ENCODE data around the gene NFU1.

DNA sequence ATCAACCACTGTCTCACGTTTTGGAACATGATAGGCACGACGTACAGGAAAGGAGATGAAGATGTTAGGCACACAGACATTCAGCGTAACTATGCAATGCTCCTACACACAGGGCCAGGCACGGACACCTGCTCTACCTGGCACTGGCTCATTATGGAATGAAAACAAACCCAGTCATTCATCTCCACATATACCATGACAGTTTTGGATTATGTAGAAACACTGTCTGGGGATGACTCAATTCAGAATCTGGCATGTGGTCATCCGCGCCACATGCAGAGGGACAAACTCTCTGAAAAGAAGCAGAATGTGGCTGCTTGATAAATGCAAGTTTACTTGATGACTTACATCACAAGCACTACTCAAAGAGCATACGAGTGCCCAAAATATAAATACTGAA is 29.5 kb upstream of the NFU1 start:
- TF ChIP-seq, protein P1, sequence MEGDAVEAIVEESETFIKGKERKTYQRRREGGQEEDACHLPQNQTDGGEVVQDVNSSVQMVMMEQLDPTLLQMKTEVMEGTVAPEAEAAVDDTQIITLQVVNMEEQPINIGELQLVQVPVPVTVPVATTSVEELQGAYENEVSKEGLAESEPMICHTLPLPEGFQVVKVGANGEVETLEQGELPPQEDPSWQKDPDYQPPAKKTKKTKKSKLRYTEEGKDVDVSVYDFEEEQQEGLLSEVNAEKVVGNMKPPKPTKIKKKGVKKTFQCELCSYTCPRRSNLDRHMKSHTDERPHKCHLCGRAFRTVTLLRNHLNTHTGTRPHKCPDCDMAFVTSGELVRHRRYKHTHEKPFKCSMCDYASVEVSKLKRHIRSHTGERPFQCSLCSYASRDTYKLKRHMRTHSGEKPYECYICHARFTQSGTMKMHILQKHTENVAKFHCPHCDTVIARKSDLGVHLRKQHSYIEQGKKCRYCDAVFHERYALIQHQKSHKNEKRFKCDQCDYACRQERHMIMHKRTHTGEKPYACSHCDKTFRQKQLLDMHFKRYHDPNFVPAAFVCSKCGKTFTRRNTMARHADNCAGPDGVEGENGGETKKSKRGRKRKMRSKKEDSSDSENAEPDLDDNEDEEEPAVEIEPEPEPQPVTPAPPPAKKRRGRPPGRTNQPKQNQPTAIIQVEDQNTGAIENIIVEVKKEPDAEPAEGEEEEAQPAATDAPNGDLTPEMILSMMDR (IDR thresholded peaks at IDR 0.05; ENCODE audit: control extremely low read depth in 1 of 3, insufficient read depth in 1 of 3, low read depth in 1 of 3, low read length in 3 of 3) = no peak
- no peak for TF ChIP-seq POLR2A (IDR thresholded peaks at IDR 0.05; ENCODE audit: control extremely low read depth in 1 of 2, low read depth in 2 of 2, low read length in 2 of 2)
- no peak for TF ChIP-seq TAF1 (IDR thresholded peaks at IDR 0.05; ENCODE audit: low read depth, low read length)
- TF ChIP-seq POLR2AphosphoS5 (IDR thresholded peaks at IDR 0.05; ENCODE audit: low read depth, low read length) = no peak
- TF ChIP-seq MAFK (IDR thresholded peaks at IDR 0.05; ENCODE audit: low read depth, low read length) = no peak
- TF ChIP-seq SP4 (IDR thresholded peaks at IDR 0.05; ENCODE audit: low read length) = no peak
- TF ChIP-seq RFX5 (IDR thresholded peaks at IDR 0.05; ENCODE audit: borderline replicate concordance, low read depth, low read length) = no peak
- TF ChIP-seq JUN (IDR thresholded peaks at IDR 0.05; ENCODE audit: low read depth, low read length) = no peak
- no peak for TF ChIP-seq POU5F1 (IDR thresholded peaks at IDR 0.05; ENCODE audit: low read depth, low read length)
- TF ChIP-seq EZH2 (IDR thresholded peaks at IDR 0.05; ENCODE audit: low read depth, low read length, severe bottlenecking) = no peak
- no peak for TF ChIP-seq GTF2F1 (IDR thresholded peaks at IDR 0.05; ENCODE audit: borderline replicate concordance, low read depth, low read length)
- TF ChIP-seq BACH1 (IDR thresholded peaks at IDR 0.05; ENCODE audit: low read length) = no peak
- TF ChIP-seq, protein P2, sequence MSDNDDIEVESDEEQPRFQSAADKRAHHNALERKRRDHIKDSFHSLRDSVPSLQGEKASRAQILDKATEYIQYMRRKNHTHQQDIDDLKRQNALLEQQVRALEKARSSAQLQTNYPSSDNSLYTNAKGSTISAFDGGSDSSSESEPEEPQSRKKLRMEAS (IDR thresholded peaks at IDR 0.05) = no peak
- TF ChIP-seq TEAD4 (IDR thresholded peaks at IDR 0.05; ENCODE audit: low read depth, low read length) = no peak
